A673 (cell line): ENCODE results near the gene WNT16.

Experiments used
- CTCF ChIP-seq: fragments of 300-800, 200-600 bp; sonication (generic); conservative IDR thresholded peaks from 2 replicates; pipeline ENCODE4 v1.5.1; 2017; ENCODE audit warnings: low read depth, mild to moderate bottlenecking, antibody characterized with exemption, low read length, moderate library complexity, mixed read lengths
- EZH2 ChIP-seq: fragments of 200-600 bp; sonication (generic); IDR thresholded peaks from 2 replicates; pipeline ENCODE4 v1.6.1; 2017; ENCODE audit warnings: borderline replicate concordance, low read depth, mild to moderate bottlenecking, mixed read lengths, antibody characterized with exemption, low read length; ENCODE audit not compliant: poor library complexity, severe bottlenecking

- TF ChIP-seq CTCF (no peak), EZH2 (no peak)
Observed at GRCh38 chr7:121328508-121329190, at the start of gene WNT16.
